H1 (cell line): Measurements from ENCODE around the gene ADGRL2. TPM values are rescaled to one million over a fixed set of nuclear protein-coding genes. Genes with fewer than 3 reads are reported as not detected.
A peak's percentile ranks its signal among the peaks of the same experiment; 100 is the strongest.

Source experiments
- CTCF ChIA-PET: fragments of 300-600 bp; sonication (Branson Sonifier 250); formaldehyde crosslinking; loops from one replicate; lab custom pipeline; 2021; ENCODE audit not compliant: partially characterized antibody; lab: Charles Lee
- POLR2A ChIA-PET: fragments of 300-600 bp; sonication (Branson Sonifier 250); formaldehyde crosslinking; loops from one replicate; lab custom pipeline; 2021; ENCODE audit warnings: inconsistent platforms; ENCODE audit not compliant: partially characterized antibody; lab: Charles Lee
- DNase-seq, 2 experiments: peaks; one replicate each; pipeline versions ENCODE4 v3.0.0 to v3.0.0-alpha.2; 2010 to 2022; ENCODE audit warnings: low spot score in 2 of 2, low read depth in 1 of 2, mixed read lengths in 1 of 2
- FAIRE-seq: peaks from 2 replicates; lab custom pipeline; 2011; peaks lifted over from hg19 to GRCh38; lab: Jason Lieb, UNC
- H2AFZ ChIP-seq: 2 replicates; pipeline ENCODE4 v1.8.1; 2012; ENCODE audit warnings: low read length, inconsistent platforms
- H2AK5ac ChIP-seq: 2 replicates; pipeline ENCODE4 v1.6.1; 2013; ENCODE audit warnings: low read depth, low read length
- H2BK120ac ChIP-seq: replicated peaks from 2 replicates; pipeline ENCODE3; 2013; ENCODE audit warnings: low read depth, low read length, inconsistent platforms
- H2BK12ac ChIP-seq: 2 replicates; pipeline ENCODE4 v1.6.1; 2013; ENCODE audit warnings: low read depth, low read length
- H2BK15ac ChIP-seq: 2 replicates; pipeline ENCODE4 v1.6.1; 2013; ENCODE audit warnings: low read length
- H2BK20ac ChIP-seq: 2 replicates; pipeline ENCODE4 v1.6.1; 2013; ENCODE audit warnings: low read length
- H2BK5ac ChIP-seq: 2 replicates; pipeline ENCODE4 v1.6.1; 2013; ENCODE audit warnings: low read depth, low read length
- H3K14ac ChIP-seq: 2 replicates; pipeline ENCODE4 v1.6.1; 2013; ENCODE audit warnings: inconsistent platforms; ENCODE audit not compliant: insufficient read length
- H3K18ac ChIP-seq: 2 replicates; pipeline ENCODE4 v1.6.1; 2013; ENCODE audit warnings: low read length; ENCODE audit errors: extremely low read depth
- H3K23ac ChIP-seq: 2 replicates; pipeline ENCODE4 v1.6.1; 2013; ENCODE audit warnings: inconsistent platforms; ENCODE audit not compliant: insufficient read length
- H3K23me2 ChIP-seq: 2 replicates; pipeline ENCODE4 v1.6.1; 2013; ENCODE audit warnings: low read depth, low read length
- H3K27ac ChIP-seq: 2 replicates; pipeline ENCODE4 v1.6.1; 2011; ENCODE audit warnings: low read depth, low read length, inconsistent platforms
- H3K27me3 ChIP-seq, 4 experiments: replicated peaks in 1 of 4; 1 replicate in 1 of 4; 2 replicates in 3 of 4; pipeline versions ENCODE4 v1.6.1 to v1.8.1; 2011 to 2013; ENCODE audit warnings: low read length in 3 of 4, mild to moderate bottlenecking in 3 of 4, inconsistent platforms in 2 of 4, mixed read lengths in 2 of 4, moderate library complexity in 1 of 4; ENCODE audit not compliant: control insufficient read depth in 3 of 4, insufficient read depth in 3 of 4; ENCODE audit errors: extremely low read depth in 1 of 4
- H3K36me3 ChIP-seq, 4 experiments: 2 replicates each; pipeline versions ENCODE4 v1.6.1 to v1.8.1; 2011 to 2013; ENCODE audit warnings: mild to moderate bottlenecking in 4 of 4, low read length in 3 of 4, moderate library complexity in 2 of 4, control low read depth in 1 of 4, inconsistent platforms in 1 of 4; ENCODE audit not compliant: insufficient read depth in 4 of 4, control insufficient read depth in 2 of 4
- H3K4ac ChIP-seq: replicated peaks from 2 replicates; pipeline ENCODE3; 2013; ENCODE audit warnings: low read length, low read depth, mixed read lengths, inconsistent platforms; ENCODE audit not compliant: insufficient read length
- H3K4me1 ChIP-seq, 4 experiments: replicated peaks in 1 of 4; 1 replicate in 1 of 4; 2 replicates in 3 of 4; pipeline versions ENCODE4 v1.6.1 to v1.8.1; 2011 to 2013; ENCODE audit warnings: low read length in 3 of 4, inconsistent platforms in 2 of 4, mixed read lengths in 1 of 4; ENCODE audit not compliant: insufficient read depth in 4 of 4, control insufficient read depth in 3 of 4
- H3K4me2 ChIP-seq, 2 experiments: 2 replicates each; pipeline versions ENCODE4 v1.6.1 to v1.8.1; 2011 to 2013; ENCODE audit warnings: low read depth in 2 of 2, low read length in 2 of 2, control low read depth in 1 of 2, inconsistent platforms in 1 of 2, mild to moderate bottlenecking in 1 of 2; ENCODE audit not compliant: insufficient read depth in 1 of 2
- H3K4me3 ChIP-seq, 4 experiments: fragments of 200-600, 300-600 bp in 1 of 4; sonication (generic), shearing (Covaris generic), sonication (Bioruptor Twin) in 1 of 4; 2 replicates each; pipeline versions ENCODE4 v1.5.1 to v1.8.1; 2011 to 2016; ENCODE audit warnings: low read length in 4 of 4, low read depth in 3 of 4, control low read depth in 2 of 4, inconsistent platforms in 2 of 4, mild to moderate bottlenecking in 2 of 4, mixed read lengths in 1 of 4, moderate library complexity in 1 of 4; ENCODE audit not compliant: insufficient read depth in 2 of 4; ENCODE audit errors: extremely low read depth in 1 of 4
- H3K56ac ChIP-seq: replicated peaks from 2 replicates; pipeline ENCODE3; 2013; ENCODE audit warnings: low read depth, mild to moderate bottlenecking, mixed read lengths, low read length, inconsistent platforms; ENCODE audit not compliant: insufficient read length
- H3K79me1 ChIP-seq: 2 replicates; pipeline ENCODE4 v1.6.1; 2013; ENCODE audit warnings: low read depth, low read length, control low read depth
- H3K79me2 ChIP-seq, 2 experiments: 2 replicates each; pipeline versions ENCODE4 v1.6.1 to v1.8.1; 2012 to 2013; ENCODE audit warnings: low read length in 2 of 2, mild to moderate bottlenecking in 2 of 2, inconsistent platforms in 1 of 2; ENCODE audit not compliant: insufficient read depth in 2 of 2, control insufficient read depth in 1 of 2
- H3K9ac ChIP-seq, 4 experiments: replicated peaks in 1 of 4; 1 replicate in 1 of 4; 2 replicates in 3 of 4; pipeline versions ENCODE4 v1.6.1 to v1.8.1; 2011 to 2013; ENCODE audit warnings: low read depth in 3 of 4, low read length in 3 of 4, control low read depth in 2 of 4, mild to moderate bottlenecking in 2 of 4, moderate library complexity in 2 of 4, inconsistent platforms in 1 of 4; ENCODE audit errors: extremely low read depth in 1 of 4
- H3K9me3 ChIP-seq, 2 experiments: 2 replicates each; pipeline versions ENCODE4 v1.6.1 to v1.8.1; 2012 to 2013; ENCODE audit warnings: mild to moderate bottlenecking in 2 of 2, moderate library complexity in 2 of 2, control low read depth in 1 of 2, inconsistent platforms in 1 of 2, low read depth in 1 of 2, low read length in 1 of 2, mixed read lengths in 1 of 2; ENCODE audit not compliant: insufficient read depth in 2 of 2
- H4K20me1 ChIP-seq, 2 experiments: replicated peaks in 1 of 2; 2 replicates each; pipeline versions ENCODE3 to v1.8.1; 2011 to 2013; ENCODE audit warnings: inconsistent platforms in 2 of 2, low read length in 2 of 2, mild to moderate bottlenecking in 1 of 2; ENCODE audit not compliant: insufficient read depth in 2 of 2, control insufficient read depth in 1 of 2
- H4K5ac ChIP-seq: 2 replicates; pipeline ENCODE4 v1.6.1; 2013; ENCODE audit warnings: low read length, low read depth, mixed read lengths, inconsistent platforms; ENCODE audit not compliant: insufficient read length
- H4K8ac ChIP-seq: 2 replicates; pipeline ENCODE4 v1.8.0; 2013; ENCODE audit warnings: mild to moderate bottlenecking, moderate library complexity, low read length, inconsistent platforms; ENCODE audit not compliant: insufficient read depth; ENCODE audit errors: extremely low read depth
- H4K91ac ChIP-seq: replicated peaks from 2 replicates; pipeline ENCODE3; 2013; ENCODE audit warnings: low read length, mixed read lengths, inconsistent platforms; ENCODE audit not compliant: insufficient read length
- ATF3 ChIP-seq: IDR thresholded peaks from 2 replicates; pipeline ENCODE4 v1.6.1; 2011; ENCODE audit warnings: low read depth, mild to moderate bottlenecking, low read length; ENCODE audit not compliant: insufficient read depth
- CEBPB ChIP-seq: IDR thresholded peaks from 2 replicates; pipeline ENCODE4 v1.6.1; 2012; ENCODE audit warnings: low read depth, low read length
- MAFK ChIP-seq: IDR thresholded peaks from 2 replicates; pipeline ENCODE4 v1.6.1; 2012; ENCODE audit warnings: low read depth, mild to moderate bottlenecking, improper control_type of control experiment, low read length
- RAD21 ChIP-seq, 2 experiments: IDR thresholded peaks in 1 of 2; conservative IDR thresholded peaks in 1 of 2; 2 replicates each; pipeline ENCODE4 v1.6.1; 2011; ENCODE audit warnings: low read depth in 2 of 2, low read length in 2 of 2, improper control_type of control experiment in 1 of 2, inconsistent platforms in 1 of 2, mild to moderate bottlenecking in 1 of 2, moderate library complexity in 1 of 2
- TAF1 ChIP-seq: IDR thresholded peaks from 2 replicates; pipeline ENCODE4 v1.6.1; 2011; ENCODE audit warnings: mild to moderate bottlenecking, low read depth, low read length
- ZNF274 ChIP-seq: IDR thresholded peaks from 2 replicates; pipeline ENCODE4 v1.7.0; 2012; ENCODE audit warnings: low read length, borderline replicate concordance; ENCODE audit errors: extremely low read depth
- WGBS, 2 experiments: shearing (Covaris generic) in 1 of 2; methylation state at CpG; one replicate each; pipeline versions ENCODE4 v1.1.6 to v1.1.7; 2013 to 2015; ENCODE audit warnings: low lambda C conversion rate in 2 of 2, mixed read lengths in 2 of 2, inconsistent platforms in 1 of 2, low coverage in 1 of 2, missing lambda C conversion rate in 1 of 2; ENCODE audit not compliant: insufficient replicate concordance in 2 of 2, insufficient coverage in 1 of 2, insufficient read length in 1 of 2; ENCODE audit errors: extremely low coverage in 1 of 2, missing lambda C conversion rate in 1 of 2; 5-methylcytosine and 5-hydroxymethylcytosine counted together
- polyA plus RNA-seq, 7 experiments: library from polyadenylated mRNA; depleted of rRNA in 3 of 7; stranded (reverse) in 5 of 7; unstranded in 2 of 7; fragments of >200 nt in 5 of 7; fragments of 200-250 nt in 2 of 7; gene quantifications; 1 replicate in 5 of 7; 2 replicates in 1 of 7; 4 replicates in 1 of 7; pipeline versions ENCODE4 v1.2.1 to v1.2.3, GENCODE V29; 2011 to 2013; ENCODE audit warnings: missing spikeins in 2 of 7, mixed read lengths in 2 of 7
- total RNA-seq: library from RNA; stranded (reverse); fragmentation: NEBNext Ultra II Directional; extraction: Animal tissue kit (Norgen Biotek cat#: 25700); gene quantifications from 2 replicates; pipeline ENCODE4 v1.2.1, GENCODE V29; 2021

Gene ADGRL2
- total and polyA plus RNA-seq, 2 of the 8 experiments (the other 6 are each of a cell fraction or from before 2014, with no cell fraction given): 113 to 124 TPM

- Histone ChIP-seq H3K18ac (no peak overlapping the region), H4K8ac (no peak overlapping the region), H3K14ac (no peak overlapping the region), H3K4me1 (no peaks in the 10 kb centered on the region), H2BK5ac (no peak overlapping the region), H3K56ac (no peak overlapping the region), H3K9ac (no peak overlapping the region), H3K27me3 (no peaks in the 10 kb centered on the region), H2AFZ (no peak overlapping the region), H3K27ac (no peak overlapping the region), H2BK15ac (no peak overlapping the region), H3K23ac (no peak overlapping the region), H3K79me1 (no peaks in the 10 kb centered on the region), H4K20me1 (peaks cover 4 to 6% of the 10 kb centered on the region in 2 experiments), H2AK5ac (no peak overlapping the region), H3K36me3 (peaks cover 3 to 38% (median 18%) of the 10 kb centered on the region in 4 experiments; a peak in 5 of 8 replicates), H2BK20ac (no peak overlapping the region), H3K79me2 (peaks cover 0 to 70% of the 10 kb centered on the region in 2 experiments; a peak in 2 of 4 replicates), H2BK12ac (no peak overlapping the region), H3K4me2 (no peak overlapping the region), H2BK120ac (no peak overlapping the region), H3K23me2 (no peaks in the 10 kb centered on the region), H3K4me3 (no peak overlapping the region), H4K5ac (no peak overlapping the region), H3K4ac (no peak overlapping the region), H3K9me3 (no peaks in the 10 kb centered on the region), H4K91ac (no peak overlapping the region)
- peak; percentile 28 for FAIRE-seq
- CTCF ChIA-PET: no interaction called here
- 73% methylated on average over 2 of the region's 2 CpGs; no CpG with 5 or more reads in 1 of the 2 experiments for WGBS, 2 experiments
- no peak for DNase-seq
- POLR2A ChIA-PET: no interaction called here
- TF ChIP-seq TAF1: no peak
- no peak for TF ChIP-seq MAFK
- TF ChIP-seq CEBPB: no peak
- no peak for TF ChIP-seq ZNF274
- no peak for TF ChIP-seq RAD21 (IDR thresholded peaks at IDR 0.05 in 1 of 2, conservative IDR thresholded peaks at IDR 0.05 in 1 of 2; ENCODE audit: low read depth in 2 of 2, low read length in 2 of 2)
- no peak for TF ChIP-seq ATF3
Measured at GRCh38 chr1:81948495-81948894, 147.8 kb downstream of the ADGRL2 start.
